PFSK-1 (cell line): Measurements from ENCODE around the gene RPS3A.

Source experiments
- TAF1 ChIP-seq: IDR thresholded peaks from 2 replicates; pipeline ENCODE4 v1.6.1; 2012; ENCODE audit warnings: low read length, control low read depth, borderline replicate concordance; ENCODE audit not compliant: insufficient read depth
- TF ChIP-seq, protein P1 (sequence below), 2 experiments: IDR thresholded peaks; 2 replicates each; pipeline versions ENCODE4 v1.6.1 to v1.8.0; 2011 to 2012; ENCODE audit warnings: low read depth in 2 of 2, low read length in 2 of 2, control low read depth in 1 of 2, inconsistent platforms in 1 of 2, mild to moderate bottlenecking in 1 of 2, moderate library complexity in 1 of 2; ENCODE audit not compliant: insufficient read depth in 1 of 2

GRCh38 chr4:151144329-151145072 lies 45.1 kb downstream of the RPS3A start:
- TF ChIP-seq, protein P1, sequence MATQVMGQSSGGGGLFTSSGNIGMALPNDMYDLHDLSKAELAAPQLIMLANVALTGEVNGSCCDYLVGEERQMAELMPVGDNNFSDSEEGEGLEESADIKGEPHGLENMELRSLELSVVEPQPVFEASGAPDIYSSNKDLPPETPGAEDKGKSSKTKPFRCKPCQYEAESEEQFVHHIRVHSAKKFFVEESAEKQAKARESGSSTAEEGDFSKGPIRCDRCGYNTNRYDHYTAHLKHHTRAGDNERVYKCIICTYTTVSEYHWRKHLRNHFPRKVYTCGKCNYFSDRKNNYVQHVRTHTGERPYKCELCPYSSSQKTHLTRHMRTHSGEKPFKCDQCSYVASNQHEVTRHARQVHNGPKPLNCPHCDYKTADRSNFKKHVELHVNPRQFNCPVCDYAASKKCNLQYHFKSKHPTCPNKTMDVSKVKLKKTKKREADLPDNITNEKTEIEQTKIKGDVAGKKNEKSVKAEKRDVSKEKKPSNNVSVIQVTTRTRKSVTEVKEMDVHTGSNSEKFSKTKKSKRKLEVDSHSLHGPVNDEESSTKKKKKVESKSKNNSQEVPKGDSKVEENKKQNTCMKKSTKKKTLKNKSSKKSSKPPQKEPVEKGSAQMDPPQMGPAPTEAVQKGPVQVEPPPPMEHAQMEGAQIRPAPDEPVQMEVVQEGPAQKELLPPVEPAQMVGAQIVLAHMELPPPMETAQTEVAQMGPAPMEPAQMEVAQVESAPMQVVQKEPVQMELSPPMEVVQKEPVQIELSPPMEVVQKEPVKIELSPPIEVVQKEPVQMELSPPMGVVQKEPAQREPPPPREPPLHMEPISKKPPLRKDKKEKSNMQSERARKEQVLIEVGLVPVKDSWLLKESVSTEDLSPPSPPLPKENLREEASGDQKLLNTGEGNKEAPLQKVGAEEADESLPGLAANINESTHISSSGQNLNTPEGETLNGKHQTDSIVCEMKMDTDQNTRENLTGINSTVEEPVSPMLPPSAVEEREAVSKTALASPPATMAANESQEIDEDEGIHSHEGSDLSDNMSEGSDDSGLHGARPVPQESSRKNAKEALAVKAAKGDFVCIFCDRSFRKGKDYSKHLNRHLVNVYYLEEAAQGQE (IDR thresholded peaks at IDR 0.05; ENCODE audit: insufficient read depth in 1 of 2, low read depth in 2 of 2, low read length in 2 of 2), result no peak
- no peak for TF ChIP-seq TAF1
